ENCODE measurements around the gene TMEM72.

- TF ChIP-seq POLR2A (IDR thresholded peaks at IDR 0.05): no peak
- TF ChIP-seq, protein P1, sequence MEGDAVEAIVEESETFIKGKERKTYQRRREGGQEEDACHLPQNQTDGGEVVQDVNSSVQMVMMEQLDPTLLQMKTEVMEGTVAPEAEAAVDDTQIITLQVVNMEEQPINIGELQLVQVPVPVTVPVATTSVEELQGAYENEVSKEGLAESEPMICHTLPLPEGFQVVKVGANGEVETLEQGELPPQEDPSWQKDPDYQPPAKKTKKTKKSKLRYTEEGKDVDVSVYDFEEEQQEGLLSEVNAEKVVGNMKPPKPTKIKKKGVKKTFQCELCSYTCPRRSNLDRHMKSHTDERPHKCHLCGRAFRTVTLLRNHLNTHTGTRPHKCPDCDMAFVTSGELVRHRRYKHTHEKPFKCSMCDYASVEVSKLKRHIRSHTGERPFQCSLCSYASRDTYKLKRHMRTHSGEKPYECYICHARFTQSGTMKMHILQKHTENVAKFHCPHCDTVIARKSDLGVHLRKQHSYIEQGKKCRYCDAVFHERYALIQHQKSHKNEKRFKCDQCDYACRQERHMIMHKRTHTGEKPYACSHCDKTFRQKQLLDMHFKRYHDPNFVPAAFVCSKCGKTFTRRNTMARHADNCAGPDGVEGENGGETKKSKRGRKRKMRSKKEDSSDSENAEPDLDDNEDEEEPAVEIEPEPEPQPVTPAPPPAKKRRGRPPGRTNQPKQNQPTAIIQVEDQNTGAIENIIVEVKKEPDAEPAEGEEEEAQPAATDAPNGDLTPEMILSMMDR (IDR thresholded peaks at IDR 0.05): no peak
Measured at GRCh38 chr10:44910602-44911001, 535 bp upstream of the TMEM72 start.
